22Rv1 (cell line): Measurements from ENCODE around the gene GRWD1.

Source experiments
- CTCF ChIP-seq: fragments of 450-650 bp; IDR thresholded peaks from 2 replicates; pipeline ENCODE4 v1.5.1; 2017; ENCODE audit warnings: mild to moderate bottlenecking
- ZFX ChIP-seq: fragments of 450-650 bp; IDR thresholded peaks from 2 replicates; pipeline ENCODE4 v1.6.1; 2017; ENCODE audit warnings: antibody characterized with exemption, borderline replicate concordance

GRCh38 chr19:48499316-48500090, 53.7 kb downstream of the GRWD1 start:
- TF ChIP-seq CTCF (no peak), ZFX (no peak)
